ENCODE data around the gene SPATA6L.

SPATA6L gene

GRCh38 chr9:4583001-4583400 lies 83.3 kb downstream of the SPATA6L start:
- DNase-seq (ENCODE audit: low spot score) = no peak

GRCh38 chr9:4581861-4582565 lies 84.3 kb downstream of the SPATA6L start:
- DNase-seq (ENCODE audit: low spot score) = no peak

- DNase-seq (ENCODE audit: low spot score) = no peak
Measured at GRCh38 chr9:4581035-4581760, 85.1 kb downstream of the SPATA6L start.

- DNase-seq (ENCODE audit: low spot score) = no peak
Measured at GRCh38 chr9:4579001-4579400, 87.3 kb downstream of the SPATA6L start.

- no peak for DNase-seq (ENCODE audit: low spot score)
Measured at GRCh38 chr9:4576448-4576847, 89.8 kb downstream of the SPATA6L start.

- DNase-seq (ENCODE audit: low spot score) = no peak
Measured at GRCh38 chr9:4575997-4576396, 90.3 kb downstream of the SPATA6L start.

- DNase-seq (ENCODE audit: low spot score) = no peak
Measured at GRCh38 chr9:4574657-4575243, 91.5 kb downstream of the SPATA6L start.

- DNase-seq (ENCODE audit: low spot score) = no peak
Measured at GRCh38 chr9:4573634-4574389, 92.5 kb downstream of the SPATA6L start.

GRCh38 chr9:4573176-4573575 lies 93.1 kb downstream of the SPATA6L start:
- no peak for DNase-seq (ENCODE audit: low spot score)

GRCh38 chr9:4572184-4572826 lies 94.0 kb downstream of the SPATA6L start:
- DNase-seq (ENCODE audit: low spot score) = peak; percentile 30

GRCh38 chr9:4569101-4569500 lies 97.2 kb downstream of the SPATA6L start:
- DNase-seq (ENCODE audit: low spot score) = no peak

GRCh38 chr9:4567601-4568000 lies 98.7 kb downstream of the SPATA6L start:
- DNase-seq (ENCODE audit: low spot score) = no peak

GRCh38 chr9:4566806-4567205 lies 99.5 kb downstream of the SPATA6L start:
- DNase-seq (ENCODE audit: low spot score) = no peak

GRCh38 chr9:4563105-4563504 lies 103.2 kb downstream of the SPATA6L start:
- no peak for DNase-seq (ENCODE audit: low spot score)

- no peak for DNase-seq (ENCODE audit: low spot score)
Measured at GRCh38 chr9:4559261-4560182, 106.8 kb downstream of the SPATA6L start.

- DNase-seq (ENCODE audit: low spot score) = no peak
Measured at GRCh38 chr9:4558371-4558998, 107.8 kb downstream of the SPATA6L start.

GRCh38 chr9:4555236-4555635 lies 111.0 kb downstream of the SPATA6L start:
- DNase-seq (ENCODE audit: low spot score) = peak; percentile 14

GRCh38 chr9:4553951-4554381 lies 112.3 kb downstream of the SPATA6L start:
- DNase-seq (ENCODE audit: low spot score) = no peak

GRCh38 chr9:4550777-4551484 lies 115.3 kb downstream of the SPATA6L start:
- peak; percentile 35 for DNase-seq (ENCODE audit: low spot score)

All from CD4-positive, alpha-beta T cell treated with Interleukin-6 at 100 ng/mL for 8 hours (primary cell).